Left lung (tissue), 10 donors: ENCODE data around the gene PABPN1L. TPM values are rescaled to one million over a fixed set of nuclear protein-coding genes. Genes with fewer than 3 reads are reported as not detected.

Experiments used
- ATAC-seq: fragments of 200-7000 bp; cut with Tn5 transposase; one replicate; pipeline ENCODE4 v1.9.1; 2020; ENCODE audit warnings: moderate library complexity
- DNase-seq, 4 donors: peaks; one replicate each; pipeline ENCODE4 v3.0.0-alpha.2; 2013 to 2020
- H3K27ac ChIP-seq, 2 donors: fragments of 200-600 bp; sonication (generic) in 1 of 2; one replicate each; pipeline versions ENCODE4 v1.5.0 to v1.8.0; 2020 to 2021
- H3K27me3 ChIP-seq, 2 donors: fragments of 200-600 bp; sonication (generic) in 1 of 2; one replicate each; pipeline versions ENCODE4 v1.5.0 to v1.8.0; 2020 to 2021
- H3K36me3 ChIP-seq, 2 donors: fragments of 200-600 bp; sonication (generic) in 1 of 2; one replicate each; pipeline versions ENCODE4 v1.5.0 to v1.8.0; 2020 to 2021
- H3K4me1 ChIP-seq, 2 donors: fragments of 200-600 bp; one replicate each; pipeline ENCODE4 v1.8.0; 2021
- H3K4me3 ChIP-seq, 2 donors: fragments of 200-600 bp; sonication (generic) in 1 of 2; one replicate each; pipeline versions ENCODE4 v1.5.0 to v1.8.0; 2020 to 2021; ENCODE audit warnings: mild to moderate bottlenecking in 1 of 2
- H3K9me3 ChIP-seq, 2 donors: fragments of 200-600 bp; sonication (generic) in 1 of 2; one replicate each; pipeline versions ENCODE4 v1.5.0 to v1.8.0; 2020 to 2021
- CTCF ChIP-seq, 2 donors: fragments of 200-600 bp; sonication (generic) in 1 of 2; IDR thresholded peaks; one replicate each; pipeline versions ENCODE4 v1.5.0 to v1.8.0; 2021; ENCODE audit warnings: antibody characterized with exemption in 2 of 2
- intact Hi-C, 2 donors: fragments of 100-400 bp; cut with DNase I; formaldehyde crosslinking; loops; one replicate each; pipeline versions ENCODE4 v1.11.2 to v1.14.2; 2022
- polyA plus RNA-seq, 6 donors: library from polyadenylated mRNA; unstranded; fragments of 120-200 nt; gene quantifications; one replicate each; pipeline ENCODE4 v1.2.1, GENCODE V29; 2013; ENCODE audit not compliant: insufficient read length in 6 of 6
- total RNA-seq, 2 donors: library from RNA; stranded (reverse); fragmentation: NEBNext Ultra II Directional; extraction: Animal tissue kit (Norgen Biotek cat#: 25700); gene quantifications; one replicate each; pipeline ENCODE4 v1.2.1, GENCODE V29; 2021
- donor health status: DM: no; HTN: yes; CAD: no.
- donor health status: DM: no; HTN: no; CAD: no.

Gene PABPN1L
- total and polyA plus RNA-seq, 8 donors: 0.12 TPM; not detected in 7

- no peak for TF ChIP-seq CTCF (IDR thresholded peaks at IDR 0.05)
- H3K36me3 ChIP-seq: peaks cover 0 to 56% of the 10 kb centered on the region in 2 donors
- ATAC-seq (no peak), DNase-seq (no peak)
- no peak overlapping the region for H3K4me3 ChIP-seq
- intact Hi-C loops: no loop called here
- no peaks in the 10 kb centered on the region for H3K27me3 ChIP-seq
- H3K9me3 ChIP-seq: no peaks in the 10 kb centered on the region
- no peaks in the 10 kb centered on the region for H3K4me1 ChIP-seq
- no peak overlapping the region for H3K27ac ChIP-seq
These were observed 47.3 kb downstream of the PABPN1L start for GRCh38 chr16:88819126-88819525.

- H3K9me3 ChIP-seq: no peaks in the 10 kb centered on the region
- no peaks in the 10 kb centered on the region for H3K4me1 ChIP-seq
- DNase-seq: no peak
- H3K4me3 ChIP-seq: no peak overlapping the region
- peaks cover 0 to 51% of the 10 kb centered on the region in 2 donors for H3K36me3 ChIP-seq
- ATAC-seq: no peak
- no peak overlapping the region for H3K27ac ChIP-seq
- no peak for TF ChIP-seq CTCF (IDR thresholded peaks at IDR 0.05)
- intact Hi-C loops: no loop called here
- H3K27me3 ChIP-seq: no peaks in the 10 kb centered on the region
These were observed 47.9 kb downstream of the PABPN1L start for GRCh38 chr16:88818575-88818874.

GRCh38 chr16:88817785-88818574 lies 48.5 kb downstream of the PABPN1L start:
- no peak overlapping the region for H3K4me3 ChIP-seq
- H3K36me3 ChIP-seq: peaks cover 0 to 48% of the 10 kb centered on the region in 2 donors
- no peaks in the 10 kb centered on the region for H3K9me3 ChIP-seq
- peaks cover 0 to 5% of the 10 kb centered on the region in 2 donors for H3K4me1 ChIP-seq
- intact Hi-C loops: no loop called here
- no peak for TF ChIP-seq CTCF (IDR thresholded peaks at IDR 0.05)
- ATAC-seq (no peak), DNase-seq (no peak)
- no peak overlapping the region for H3K27ac ChIP-seq
- no peaks in the 10 kb centered on the region for H3K27me3 ChIP-seq

GRCh38 chr16:88816736-88817535 lies 49.5 kb downstream of the PABPN1L start:
- no peak for TF ChIP-seq CTCF (IDR thresholded peaks at IDR 0.05)
- ATAC-seq (no peak), DNase-seq (no peak)
- no peak overlapping the region for H3K27ac ChIP-seq
- H3K4me3 ChIP-seq: no peak overlapping the region
- intact Hi-C loops: no loop called here
- H3K27me3 ChIP-seq: no peaks in the 10 kb centered on the region
- no peaks in the 10 kb centered on the region for H3K9me3 ChIP-seq
- peaks cover 0 to 16% of the 10 kb centered on the region in 2 donors for H3K4me1 ChIP-seq
- H3K36me3 ChIP-seq: peaks cover 0 to 37% of the 10 kb centered on the region in 2 donors

GRCh38 chr16:88815901-88816589 lies 50.4 kb downstream of the PABPN1L start:
- no peak for ATAC-seq
- H3K27me3 ChIP-seq: no peaks in the 10 kb centered on the region
- peak; percentile 57 to 70 for TF ChIP-seq CTCF (IDR thresholded peaks at IDR 0.05)
- peaks cover 0 to 28% of the 10 kb centered on the region in 2 donors for H3K36me3 ChIP-seq
- H3K4me3 ChIP-seq: no peak overlapping the region
- H3K9me3 ChIP-seq: no peaks in the 10 kb centered on the region
- intact Hi-C loops: no loop called here
- peak in 1 of 4 donors; percentile 84 for DNase-seq
- H3K4me1 ChIP-seq: peaks cover under 1 to 20% of the 10 kb centered on the region in 2 donors
- no peak overlapping the region for H3K27ac ChIP-seq
